ENCODE results near the gene AK9. TPM values are rescaled to one million over a fixed set of nuclear protein-coding genes. Genes with fewer than 3 reads are reported as not detected.

Gene AK9
- polyA plus RNA-seq, 3 donors = 11.2 to 14.9 (median 11.8) TPM

- DNase-seq (ENCODE audit: low read depth in 3 of 3, low spot score in 2 of 3) = no peak
These were observed 175.1 kb downstream of the AK9 start for GRCh38 chr6:109515781-109516409.

DNA sequence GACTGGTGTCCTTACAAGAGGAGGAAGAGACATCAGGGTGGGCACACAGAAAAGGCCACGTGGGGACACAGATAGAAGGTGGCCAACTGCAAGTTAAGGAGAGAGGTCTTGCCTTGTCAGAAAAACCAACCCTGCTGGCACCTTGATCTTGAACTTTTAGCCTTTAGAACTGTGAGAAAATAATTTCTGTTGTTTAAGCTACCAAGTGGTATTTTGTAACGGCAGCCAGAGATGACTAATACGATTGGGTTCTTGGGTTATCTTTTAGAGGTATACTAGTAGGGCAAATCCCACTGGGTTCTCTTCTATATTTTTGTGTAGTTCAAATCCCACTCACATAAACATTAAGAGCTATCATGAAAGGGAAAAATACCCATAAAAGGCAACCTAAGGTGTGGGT is 176.1 kb downstream of the AK9 start:
- DNase-seq (ENCODE audit: low read depth in 3 of 3, low spot score in 2 of 3) = no peak

GRCh38 chr6:109513571-109514071 is 177.4 kb downstream of the AK9 start:
- DNase-seq (ENCODE audit: low read depth in 3 of 3, low spot score in 2 of 3) = no peak

DNA sequence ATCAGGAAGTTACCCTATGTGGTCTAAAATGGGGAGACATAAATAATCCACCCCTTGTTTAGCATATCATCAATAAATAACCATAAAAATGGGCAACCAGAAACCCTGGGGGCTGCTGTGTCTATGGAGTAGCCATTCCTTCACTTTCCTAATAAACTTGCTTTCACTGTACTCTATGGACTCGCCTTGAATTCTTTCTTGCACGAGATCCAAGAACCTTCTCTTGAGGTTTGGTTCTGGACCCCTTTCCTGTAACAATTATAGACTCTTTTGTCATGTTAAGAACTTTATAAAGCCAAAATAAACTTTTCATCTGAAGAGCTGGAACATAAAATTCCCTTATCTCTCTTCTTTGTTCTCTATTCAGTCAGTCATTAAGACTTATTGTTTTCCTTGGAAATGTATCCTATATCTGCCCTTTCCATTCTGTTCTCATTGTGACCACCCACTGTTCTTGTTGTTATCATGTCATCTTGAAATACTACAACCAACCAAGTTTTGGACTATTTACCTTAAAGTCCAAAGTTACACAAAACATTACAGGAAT is 178.7 kb downstream of the AK9 start:
- no peak for DNase-seq (ENCODE audit: low read depth in 3 of 3, low spot score in 2 of 3)

- DNase-seq (ENCODE audit: low read depth in 3 of 3, low spot score in 2 of 3) = no peak
These were observed 179.2 kb downstream of the AK9 start for GRCh38 chr6:109511832-109512231.

DNA sequence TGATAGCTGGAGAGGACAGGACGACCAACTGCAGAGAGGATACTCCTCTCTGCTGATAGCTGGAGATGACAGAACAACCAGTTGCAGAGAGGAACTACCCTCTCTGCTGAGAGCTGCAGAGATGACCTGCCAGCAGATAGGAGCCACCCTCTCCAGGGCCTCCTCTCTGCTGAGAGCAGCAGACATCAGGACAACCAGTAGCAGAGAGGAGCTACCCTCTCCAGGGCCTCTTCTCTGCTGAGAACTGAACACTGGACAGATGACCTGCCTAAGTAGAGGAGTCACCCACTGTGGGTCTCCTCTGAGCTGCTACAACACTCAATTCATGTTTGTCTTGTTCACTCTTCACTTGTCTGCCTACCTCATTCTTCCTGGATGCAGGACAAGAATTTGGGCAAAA is 180.6 kb downstream of the AK9 start:
- DNase-seq (ENCODE audit: low read depth in 3 of 3, low spot score in 2 of 3) = no peak

DNA sequence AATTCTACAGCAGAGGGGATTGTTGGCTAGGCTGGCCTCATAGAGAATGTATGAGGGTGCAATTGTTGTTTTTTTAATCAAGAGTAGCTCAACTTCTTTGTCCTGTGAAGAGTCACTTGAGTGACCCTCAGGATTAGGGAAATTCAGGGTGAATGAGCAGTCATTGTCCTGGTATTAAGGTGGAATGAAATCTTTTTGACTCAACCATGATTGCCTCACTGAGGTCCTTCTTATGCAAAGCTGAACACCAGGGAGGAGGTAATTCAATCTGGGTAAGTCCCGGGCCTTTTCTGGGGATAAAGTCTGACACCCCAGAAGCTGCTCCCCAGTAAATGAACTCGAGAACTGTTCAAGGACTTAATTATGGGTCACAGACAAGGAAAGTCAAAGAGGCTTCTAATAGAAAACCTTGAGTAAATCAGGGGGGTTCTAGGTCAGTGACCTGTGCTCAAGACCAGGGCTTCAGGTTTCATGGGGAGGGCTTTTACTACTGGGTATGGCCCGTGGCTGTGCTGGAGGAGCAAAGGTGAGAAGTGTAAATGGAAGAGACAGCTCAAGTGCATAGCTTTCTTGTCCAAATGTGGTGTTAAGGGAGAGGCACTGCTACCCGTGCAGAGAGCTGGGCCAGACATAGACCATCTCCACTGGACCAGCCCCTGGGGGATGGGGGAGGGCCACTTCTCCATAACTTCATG is 182.7 kb downstream of the AK9 start:
- no peak for DNase-seq (ENCODE audit: low read depth in 3 of 3, low spot score in 2 of 3)

DNA sequence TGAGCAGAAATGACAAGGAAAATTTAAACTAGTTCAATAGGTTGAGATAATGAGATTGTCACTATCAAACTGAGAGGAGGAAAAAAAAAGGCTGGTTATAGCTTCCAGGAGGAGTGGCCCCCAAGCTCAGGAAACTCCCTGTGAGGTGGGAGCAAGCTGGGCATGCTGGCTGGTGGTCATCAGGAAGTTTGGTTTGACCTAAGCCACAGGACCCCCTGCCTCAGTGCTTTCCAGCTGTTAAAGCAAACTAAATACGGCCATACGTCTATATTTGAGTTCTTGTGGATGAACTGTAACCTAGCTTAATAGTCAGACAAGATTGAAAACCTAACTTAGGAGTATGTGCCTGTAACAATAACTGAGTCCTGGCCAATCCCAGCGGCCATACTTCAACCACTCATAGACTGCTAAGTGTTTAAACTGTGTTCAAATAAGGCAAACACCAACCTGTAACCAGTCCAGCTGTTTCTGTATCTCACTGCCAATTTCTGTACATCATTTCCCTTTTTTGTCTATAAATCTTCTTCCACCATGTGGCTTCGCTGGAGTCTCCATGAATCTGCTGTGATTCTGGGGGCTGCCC is 183.4 kb downstream of the AK9 start:
- no peak for DNase-seq (ENCODE audit: low read depth in 3 of 3, low spot score in 2 of 3)

DNA sequence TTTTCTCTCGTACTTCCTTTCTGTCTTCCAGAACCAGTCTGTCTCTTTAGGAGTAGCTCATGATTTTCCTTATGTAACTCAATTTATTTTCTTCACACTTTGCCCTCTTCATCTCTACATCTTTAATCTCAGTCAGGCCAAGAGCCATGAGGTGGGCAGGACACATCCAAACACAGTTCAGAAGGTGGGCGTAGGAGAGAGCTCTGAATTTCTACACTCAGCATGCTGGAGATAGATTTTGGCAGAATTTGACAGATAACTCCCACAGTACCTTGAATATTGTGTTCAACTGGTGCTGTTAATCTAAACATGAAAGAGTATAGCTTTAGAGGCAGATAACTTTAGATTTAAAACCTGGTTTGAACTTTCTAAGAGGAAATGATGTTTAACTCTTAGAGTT is 184.2 kb downstream of the AK9 start:
- DNase-seq (ENCODE audit: low read depth in 3 of 3, low spot score in 2 of 3) = no peak

GRCh38 chr6:109506314-109506713 is 184.7 kb downstream of the AK9 start:
- no peak for DNase-seq (ENCODE audit: low read depth in 3 of 3, low spot score in 2 of 3)

DNA sequence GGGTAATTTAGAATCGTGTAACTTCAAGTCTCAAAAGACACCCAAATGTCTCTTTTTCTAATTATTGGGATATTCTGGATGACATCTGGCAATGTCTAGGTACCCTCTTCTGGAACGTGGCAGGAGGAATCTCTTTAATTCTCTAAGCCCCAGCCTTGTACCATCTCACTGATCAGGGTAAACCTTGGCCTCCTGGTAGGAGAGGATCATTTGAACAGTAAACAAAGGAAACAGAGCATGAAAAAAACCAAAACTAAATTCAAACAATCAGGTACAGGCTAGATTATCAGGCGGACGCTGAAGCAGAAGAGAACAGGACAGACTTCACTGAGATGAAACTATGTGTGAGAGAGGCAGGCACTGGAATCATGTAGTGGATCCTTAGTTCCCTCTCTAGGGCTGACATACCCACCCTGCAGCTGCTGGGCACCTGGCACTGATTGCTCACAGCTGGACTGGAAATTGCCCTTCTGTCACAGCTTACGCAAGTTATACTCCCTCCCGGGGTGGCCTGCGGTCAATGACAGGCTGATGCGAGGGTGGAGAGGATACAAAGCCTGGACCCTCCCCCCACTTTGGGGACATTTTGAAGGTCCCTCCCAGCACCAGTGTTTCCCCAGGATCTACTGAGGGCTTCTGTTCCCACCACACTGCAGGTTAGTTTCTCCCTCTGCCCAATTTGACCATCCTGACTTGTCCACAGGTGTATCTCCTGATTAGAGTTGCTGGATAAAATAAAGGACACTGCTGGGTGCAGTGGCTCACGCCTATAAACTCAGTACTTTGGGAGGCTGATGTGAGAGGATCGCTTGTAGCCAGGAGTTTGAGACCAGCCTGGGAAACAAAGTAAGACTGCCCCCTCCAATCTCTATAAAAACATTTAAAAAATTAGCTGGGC is 187.4 kb downstream of the AK9 start:
- no peak for DNase-seq (ENCODE audit: low read depth in 3 of 3, low spot score in 2 of 3)

DNA sequence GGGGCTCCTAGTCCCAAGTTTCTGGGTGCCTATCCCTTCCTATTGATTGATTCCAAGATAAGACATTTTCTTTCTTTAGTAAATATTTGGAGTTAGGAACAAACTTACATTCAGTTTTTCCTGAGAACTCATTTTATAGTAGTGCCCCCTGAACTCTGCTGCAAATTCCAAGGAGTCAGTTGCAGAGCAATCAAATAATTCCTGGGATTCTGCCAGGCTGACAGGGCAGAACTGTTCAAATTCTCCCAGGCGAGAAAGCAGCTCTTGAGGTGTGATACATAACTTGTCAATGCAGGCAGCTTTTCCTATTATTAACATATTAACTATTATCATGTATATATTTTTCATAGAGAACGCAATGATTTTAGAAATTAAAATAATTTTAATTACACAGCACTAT is 192.1 kb downstream of the AK9 start:
- no peak for DNase-seq (ENCODE audit: low read depth in 3 of 3, low spot score in 2 of 3)

DNA sequence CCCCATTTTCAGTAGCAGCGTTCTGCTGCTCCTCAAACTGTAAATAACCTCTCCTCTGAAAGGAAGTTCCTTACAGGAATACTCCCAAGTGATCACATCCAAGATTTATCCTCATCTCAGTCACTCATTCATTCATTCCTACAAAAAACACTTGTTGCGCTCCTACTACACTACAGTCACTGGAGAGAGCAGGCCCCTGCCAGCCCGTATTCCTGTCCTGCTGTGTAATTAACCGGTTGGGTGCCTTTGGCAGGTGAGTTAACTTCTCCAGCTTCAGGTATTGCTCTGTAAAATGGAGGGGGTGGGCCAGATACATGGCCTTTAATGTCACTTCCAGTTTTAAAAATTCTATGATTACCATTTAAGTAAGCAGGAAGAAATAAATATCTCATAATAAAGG is 192.9 kb downstream of the AK9 start:
- no peak for DNase-seq (ENCODE audit: low read depth in 3 of 3, low spot score in 2 of 3)

DNA sequence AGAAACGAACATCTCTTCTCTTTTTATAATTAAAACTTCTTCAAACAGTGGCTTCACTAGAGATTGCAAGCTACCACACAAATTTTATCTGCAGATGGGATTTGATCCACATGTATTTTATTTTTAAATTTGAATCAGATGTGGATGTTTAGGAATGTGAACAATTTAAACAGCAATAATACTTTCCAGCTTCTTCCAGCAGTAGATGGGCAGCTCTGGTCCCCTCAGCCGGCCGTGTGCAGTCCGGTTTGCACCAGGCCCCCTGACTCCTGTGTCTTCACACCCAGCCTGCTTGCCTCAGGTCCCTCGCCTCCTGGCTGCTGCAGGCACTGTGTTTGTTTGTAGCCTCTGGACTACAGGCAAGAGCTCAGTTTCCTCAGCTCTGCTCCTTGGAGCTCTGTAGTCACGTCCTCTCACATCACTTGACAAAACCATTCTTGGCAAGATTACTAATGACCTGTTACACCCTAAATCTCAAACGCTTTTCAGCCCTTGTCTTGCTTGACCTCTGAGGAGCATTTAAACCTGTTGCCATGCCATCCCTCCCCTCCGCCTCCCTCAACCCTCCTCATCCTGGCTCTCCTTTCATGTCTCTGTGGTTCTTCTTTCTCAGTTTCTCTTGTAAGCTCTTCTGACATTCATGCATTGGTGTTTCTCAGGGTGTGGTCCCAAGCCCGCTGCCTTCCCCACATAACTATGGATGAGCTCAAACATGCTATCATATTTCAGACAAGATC is 194.8 kb downstream of the AK9 start:
- DNase-seq (ENCODE audit: low read depth in 3 of 3, low spot score in 2 of 3) = no peak

GRCh38 chr6:109493865-109494264 is 197.1 kb downstream of the AK9 start:
- DNase-seq (ENCODE audit: low read depth in 3 of 3, low spot score in 2 of 3) = no peak

GRCh38 chr6:109491207-109491938 is 199.6 kb downstream of the AK9 start:
- DNase-seq (ENCODE audit: low read depth in 3 of 3, low spot score in 2 of 3) = no peak

DNA sequence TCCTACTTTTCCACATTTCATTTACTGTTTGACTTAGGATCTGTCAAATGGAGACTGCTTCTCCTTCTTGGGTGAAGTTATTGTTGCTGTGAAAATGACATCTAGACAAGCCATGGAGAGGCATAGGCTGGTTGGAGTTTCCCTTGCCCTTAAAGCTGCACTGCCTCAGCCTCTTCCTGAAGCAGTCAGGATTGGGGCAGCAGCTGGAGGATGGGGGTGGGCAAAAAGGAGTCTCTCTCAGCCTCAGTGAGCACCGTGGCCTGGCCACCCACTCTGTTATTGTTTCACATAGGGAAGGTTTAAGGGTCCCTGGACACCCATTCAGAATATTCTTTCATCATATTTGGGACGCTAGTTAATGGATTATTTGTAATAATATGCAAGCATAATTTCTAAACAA is 200.3 kb downstream of the AK9 start:
- DNase-seq (ENCODE audit: low read depth in 3 of 3, low spot score in 2 of 3) = no peak

DNA sequence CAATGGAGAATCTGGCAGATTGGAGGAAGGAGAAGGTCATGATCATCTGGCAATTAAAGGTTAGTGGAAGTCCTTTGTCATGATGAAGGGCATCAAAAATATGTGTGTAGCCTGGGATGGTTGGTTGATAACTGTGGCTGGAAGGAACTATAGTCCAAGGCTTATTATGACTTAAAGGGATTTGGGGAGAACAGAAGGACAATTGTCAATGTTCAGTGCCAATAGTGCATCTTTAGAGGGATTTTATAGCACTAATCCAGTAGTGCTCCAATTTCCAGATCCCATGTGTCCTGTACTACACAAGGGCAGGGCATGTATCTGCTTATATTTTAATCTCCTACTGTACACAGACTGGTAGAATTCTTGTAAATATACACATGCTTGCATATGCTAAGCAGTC is 203.0 kb downstream of the AK9 start:
- DNase-seq (ENCODE audit: low read depth in 3 of 3, low spot score in 2 of 3) = no peak

GRCh38 chr6:109486068-109486467 is 204.9 kb downstream of the AK9 start:
- DNase-seq (ENCODE audit: low read depth in 3 of 3, low spot score in 2 of 3) = no peak

All from right renal cortex interstitium (tissue), 3 donors.